HepG2 (cell line): ENCODE results near the gene RMDN2. TPM values are rescaled to one million over a fixed set of nuclear protein-coding genes. Genes with fewer than 3 reads are reported as not detected.
"Not testable (repeated sequence)": the region's sequence is repeated elsewhere in the genome, so short reads cannot be mapped to it uniquely, and the experiment has no call there.

Experiments
- MED8 ChIP-seq: sonication (generic); formaldehyde crosslinking; IDR thresholded peaks from 2 replicates; pipeline ENCODE4 v1.8.1; 2023; ENCODE audit warnings: mild to moderate bottlenecking, missing genetic modification reagents; ENCODE audit not compliant: insufficient replicate concordance
- NONO ChIP-seq, 2 experiments: fragments of 450-650 bp in 1 of 2; sonication (generic) in 1 of 2; formaldehyde crosslinking in 1 of 2; IDR thresholded peaks in 1 of 2; conservative IDR thresholded peaks in 1 of 2; 2 replicates each; pipeline versions ENCODE4 v1.6.1 to v1.8.0; 2017 to 2022; ENCODE audit warnings: mild to moderate bottlenecking in 1 of 2, missing genetic modification reagents in 1 of 2, moderate library complexity in 1 of 2
- ZMYM4 ChIP-seq: sonication (generic); formaldehyde crosslinking; IDR thresholded peaks from 2 replicates; pipeline ENCODE4 v1.8.1; 2023; ENCODE audit warnings: mild to moderate bottlenecking, missing genetic modification reagents
- ZNF317 ChIP-seq: sonication (generic); formaldehyde crosslinking; IDR thresholded peaks from 2 replicates; pipeline ENCODE4 v1.5.0; 2020; ENCODE audit warnings: mild to moderate bottlenecking, missing genetic modification reagents
- ZNF552 ChIP-seq: sonication (generic); formaldehyde crosslinking; IDR thresholded peaks from 2 replicates; pipeline ENCODE4 v1.9.0; 2022; ENCODE audit warnings: missing genetic modification reagents, mild to moderate bottlenecking, borderline replicate concordance
- polyA plus RNA-seq, 8 experiments: library from polyadenylated mRNA; depleted of rRNA in 3 of 8; stranded (reverse) in 7 of 8; unstranded in 1 of 8; fragments of >200 nt; fragmentation: Illumina TruSeq in 4 of 8; extraction: Trizol in 4 of 8; gene quantifications; 2 replicates each; pipeline versions ENCODE4 v1.2.1 to v1.2.3, GENCODE V29; 2011 to 2016; ENCODE audit warnings: low read depth in 4 of 8, missing spikeins in 1 of 8, mixed read lengths in 1 of 8; ENCODE audit not compliant: insufficient read depth in 1 of 8
- total RNA-seq, 5 experiments: library from RNA; depleted of rRNA; stranded (reverse); fragments of >200 nt; fragmentation: Illumina TruSeq; extraction: Trizol; gene quantifications; 2 replicates each; pipeline ENCODE4 v1.2.3, GENCODE V29; 2016; ENCODE audit warnings: low read depth in 1 of 5
- TF ChIP-seq, protein P1 (sequence below): sonication (generic); formaldehyde crosslinking; IDR thresholded peaks from 2 replicates; pipeline ENCODE4 v1.5.0; 2020; ENCODE audit warnings: missing genetic modification reagents
- TF ChIP-seq, protein P2 (sequence below): IDR thresholded peaks from 2 replicates; pipeline ENCODE4 v1.6.1; 2012; ENCODE audit warnings: inconsistent platforms
- TF ChIP-seq, protein P3 (sequence below): IDR thresholded peaks from 2 replicates; pipeline ENCODE4 v1.6.1; 2016; ENCODE audit warnings: mild to moderate bottlenecking
- TF ChIP-seq, protein P4 (sequence below): sonication (generic); formaldehyde crosslinking; IDR thresholded peaks from 2 replicates; pipeline ENCODE4 v1.4.0; 2020; ENCODE audit warnings: missing genetic modification reagents, mild to moderate bottlenecking, borderline replicate concordance
- TF ChIP-seq, protein P5 (sequence below): sonication (generic); formaldehyde crosslinking; IDR thresholded peaks from 2 replicates; pipeline ENCODE4 v1.4.0; 2020; ENCODE audit warnings: missing genetic modification reagents
- TF ChIP-seq, protein P6 (sequence below): sonication (generic); formaldehyde crosslinking; conservative IDR thresholded peaks from 2 replicates; pipeline ENCODE4 v1.4.0; 2020; ENCODE audit warnings: mild to moderate bottlenecking, missing genetic modification reagents, moderate library complexity
- TF ChIP-seq, protein P7 (sequence below): sonication (generic); formaldehyde crosslinking; IDR thresholded peaks from 2 replicates; pipeline ENCODE4 v1.4.0; 2020; ENCODE audit warnings: missing genetic modification reagents
- TF ChIP-seq, protein P8 (sequence below): sonication (generic); formaldehyde crosslinking; IDR thresholded peaks from 2 replicates; pipeline ENCODE4 v1.4.0; 2020; ENCODE audit warnings: missing genetic modification reagents; ENCODE audit errors: not compliant biosample characterization

RMDN2 gene
- total and polyA plus RNA-seq, 2 of the 13 experiments (the other 11 are each of a cell fraction or from before 2014, with no cell fraction given), result 2.3 to 8.9 TPM

DNA sequence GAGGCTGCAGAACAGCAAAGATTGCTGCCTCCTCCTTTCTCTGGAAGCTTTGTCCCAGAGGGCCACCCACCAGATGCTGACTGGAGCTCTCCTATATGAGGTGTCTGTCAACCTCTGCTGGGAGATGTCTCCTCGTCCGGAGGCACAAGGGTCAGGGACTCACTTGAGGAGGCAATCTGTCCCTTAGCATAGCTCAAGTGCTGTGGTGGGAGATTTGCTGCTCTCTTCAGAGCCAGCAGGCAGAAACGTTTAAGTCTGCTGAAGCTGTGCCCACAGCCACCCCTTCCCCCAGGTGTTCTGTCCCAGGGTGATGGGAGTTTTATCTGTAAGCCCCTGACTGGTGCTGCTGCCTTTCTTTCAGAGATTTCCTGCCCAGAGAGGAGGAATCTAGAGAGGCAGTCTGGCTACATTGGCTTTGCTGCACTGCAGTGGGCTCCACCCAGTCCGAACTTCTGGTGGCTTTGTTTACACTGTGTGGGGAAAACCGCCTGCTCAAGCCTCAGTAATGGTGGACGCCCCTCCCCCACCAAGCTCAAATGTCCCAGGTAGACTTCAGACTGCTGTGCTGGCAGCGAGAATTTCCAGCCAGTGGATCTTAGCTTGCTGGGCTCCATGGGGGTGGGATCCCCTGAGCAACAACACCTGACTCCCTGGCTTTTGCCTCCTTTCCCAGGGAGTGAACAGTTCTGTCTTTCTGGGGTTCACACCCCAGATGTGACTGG lies 37.1 kb downstream of the RMDN2 start (continued):
- TF ChIP-seq, protein P1, sequence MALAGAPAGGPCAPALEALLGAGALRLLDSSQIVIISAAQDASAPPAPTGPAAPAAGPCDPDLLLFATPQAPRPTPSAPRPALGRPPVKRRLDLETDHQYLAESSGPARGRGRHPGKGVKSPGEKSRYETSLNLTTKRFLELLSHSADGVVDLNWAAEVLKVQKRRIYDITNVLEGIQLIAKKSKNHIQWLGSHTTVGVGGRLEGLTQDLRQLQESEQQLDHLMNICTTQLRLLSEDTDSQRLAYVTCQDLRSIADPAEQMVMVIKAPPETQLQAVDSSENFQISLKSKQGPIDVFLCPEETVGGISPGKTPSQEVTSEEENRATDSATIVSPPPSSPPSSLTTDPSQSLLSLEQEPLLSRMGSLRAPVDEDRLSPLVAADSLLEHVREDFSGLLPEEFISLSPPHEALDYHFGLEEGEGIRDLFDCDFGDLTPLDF (CRISPR knock-in tag), result peak; percentile 47; the same call in 1 of the 2 replicates
- TF ChIP-seq MED8 (CRISPR knock-in tag) (peak; percentile 71), ZNF317 (CRISPR knock-in tag) (peak; percentile 70; the same call in 1 of the 2 replicates), ZNF552 (CRISPR knock-in tag) (0 out of 2 replicates have a peak, but pooled peaks have one; percentile 72), NONO (CRISPR knock-in tag; conservative IDR thresholded peaks at IDR 0.05) (peak; percentile 72; the same call in 1 of the 2 replicates), ZMYM4 (CRISPR knock-in tag) (peak; percentile 83)
- TF ChIP-seq, protein P2, sequence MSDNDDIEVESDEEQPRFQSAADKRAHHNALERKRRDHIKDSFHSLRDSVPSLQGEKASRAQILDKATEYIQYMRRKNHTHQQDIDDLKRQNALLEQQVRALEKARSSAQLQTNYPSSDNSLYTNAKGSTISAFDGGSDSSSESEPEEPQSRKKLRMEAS, result 0 out of 2 replicates have a peak, but pooled peaks have one; percentile 28
- TF ChIP-seq, protein P3, sequence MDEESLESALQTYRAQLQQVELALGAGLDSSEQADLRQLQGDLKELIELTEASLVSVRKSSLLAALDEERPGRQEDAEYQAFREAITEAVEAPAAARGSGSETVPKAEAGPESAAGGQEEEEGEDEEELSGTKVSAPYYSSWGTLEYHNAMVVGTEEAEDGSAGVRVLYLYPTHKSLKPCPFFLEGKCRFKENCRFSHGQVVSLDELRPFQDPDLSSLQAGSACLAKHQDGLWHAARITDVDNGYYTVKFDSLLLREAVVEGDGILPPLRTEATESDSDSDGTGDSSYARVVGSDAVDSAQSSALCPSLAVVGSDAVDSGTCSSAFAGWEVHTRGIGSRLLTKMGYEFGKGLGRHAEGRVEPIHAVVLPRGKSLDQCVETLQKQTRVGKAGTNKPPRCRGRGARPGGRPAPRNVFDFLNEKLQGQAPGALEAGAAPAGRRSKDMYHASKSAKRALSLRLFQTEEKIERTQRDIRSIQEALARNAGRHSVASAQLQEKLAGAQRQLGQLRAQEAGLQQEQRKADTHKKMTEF, result peak; percentile 54
- TF ChIP-seq, protein P4, sequence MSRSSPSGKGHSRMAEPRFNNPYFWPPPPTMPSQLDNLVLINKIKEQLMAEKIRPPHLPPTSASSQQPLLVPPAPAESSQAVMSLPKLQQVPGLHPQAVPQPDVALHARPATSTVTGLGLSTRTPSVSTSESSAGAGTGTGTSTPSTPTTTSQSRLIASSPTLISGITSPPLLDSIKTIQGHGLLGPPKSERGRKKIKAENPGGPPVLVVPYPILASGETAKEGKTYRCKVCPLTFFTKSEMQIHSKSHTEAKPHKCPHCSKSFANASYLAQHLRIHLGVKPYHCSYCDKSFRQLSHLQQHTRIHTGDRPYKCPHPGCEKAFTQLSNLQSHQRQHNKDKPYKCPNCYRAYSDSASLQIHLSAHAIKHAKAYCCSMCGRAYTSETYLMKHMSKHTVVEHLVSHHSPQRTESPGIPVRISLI, result 0 out of 2 replicates have a peak, but pooled peaks have one; percentile 64
- TF ChIP-seq, protein P5, sequence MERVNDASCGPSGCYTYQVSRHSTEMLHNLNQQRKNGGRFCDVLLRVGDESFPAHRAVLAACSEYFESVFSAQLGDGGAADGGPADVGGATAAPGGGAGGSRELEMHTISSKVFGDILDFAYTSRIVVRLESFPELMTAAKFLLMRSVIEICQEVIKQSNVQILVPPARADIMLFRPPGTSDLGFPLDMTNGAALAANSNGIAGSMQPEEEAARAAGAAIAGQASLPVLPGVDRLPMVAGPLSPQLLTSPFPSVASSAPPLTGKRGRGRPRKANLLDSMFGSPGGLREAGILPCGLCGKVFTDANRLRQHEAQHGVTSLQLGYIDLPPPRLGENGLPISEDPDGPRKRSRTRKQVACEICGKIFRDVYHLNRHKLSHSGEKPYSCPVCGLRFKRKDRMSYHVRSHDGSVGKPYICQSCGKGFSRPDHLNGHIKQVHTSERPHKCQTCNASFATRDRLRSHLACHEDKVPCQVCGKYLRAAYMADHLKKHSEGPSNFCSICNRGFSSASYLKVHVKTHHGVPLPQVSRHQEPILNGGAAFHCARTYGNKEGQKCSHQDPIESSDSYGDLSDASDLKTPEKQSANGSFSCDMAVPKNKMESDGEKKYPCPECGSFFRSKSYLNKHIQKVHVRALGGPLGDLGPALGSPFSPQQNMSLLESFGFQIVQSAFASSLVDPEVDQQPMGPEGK (CRISPR knock-in tag), result peak; percentile 56; the same call in 1 of the 2 replicates
- TF ChIP-seq, protein P6, sequence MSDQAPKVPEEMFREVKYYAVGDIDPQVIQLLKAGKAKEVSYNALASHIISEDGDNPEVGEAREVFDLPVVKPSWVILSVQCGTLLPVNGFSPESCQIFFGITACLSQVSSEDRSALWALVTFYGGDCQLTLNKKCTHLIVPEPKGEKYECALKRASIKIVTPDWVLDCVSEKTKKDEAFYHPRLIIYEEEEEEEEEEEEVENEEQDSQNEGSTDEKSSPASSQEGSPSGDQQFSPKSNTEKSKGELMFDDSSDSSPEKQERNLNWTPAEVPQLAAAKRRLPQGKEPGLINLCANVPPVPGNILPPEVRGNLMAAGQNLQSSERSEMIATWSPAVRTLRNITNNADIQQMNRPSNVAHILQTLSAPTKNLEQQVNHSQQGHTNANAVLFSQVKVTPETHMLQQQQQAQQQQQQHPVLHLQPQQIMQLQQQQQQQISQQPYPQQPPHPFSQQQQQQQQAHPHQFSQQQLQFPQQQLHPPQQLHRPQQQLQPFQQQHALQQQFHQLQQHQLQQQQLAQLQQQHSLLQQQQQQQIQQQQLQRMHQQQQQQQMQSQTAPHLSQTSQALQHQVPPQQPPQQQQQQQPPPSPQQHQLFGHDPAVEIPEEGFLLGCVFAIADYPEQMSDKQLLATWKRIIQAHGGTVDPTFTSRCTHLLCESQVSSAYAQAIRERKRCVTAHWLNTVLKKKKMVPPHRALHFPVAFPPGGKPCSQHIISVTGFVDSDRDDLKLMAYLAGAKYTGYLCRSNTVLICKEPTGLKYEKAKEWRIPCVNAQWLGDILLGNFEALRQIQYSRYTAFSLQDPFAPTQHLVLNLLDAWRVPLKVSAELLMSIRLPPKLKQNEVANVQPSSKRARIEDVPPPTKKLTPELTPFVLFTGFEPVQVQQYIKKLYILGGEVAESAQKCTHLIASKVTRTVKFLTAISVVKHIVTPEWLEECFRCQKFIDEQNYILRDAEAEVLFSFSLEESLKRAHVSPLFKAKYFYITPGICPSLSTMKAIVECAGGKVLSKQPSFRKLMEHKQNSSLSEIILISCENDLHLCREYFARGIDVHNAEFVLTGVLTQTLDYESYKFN (CRISPR knock-in tag), result peak; percentile 76
- TF ChIP-seq, protein P7, sequence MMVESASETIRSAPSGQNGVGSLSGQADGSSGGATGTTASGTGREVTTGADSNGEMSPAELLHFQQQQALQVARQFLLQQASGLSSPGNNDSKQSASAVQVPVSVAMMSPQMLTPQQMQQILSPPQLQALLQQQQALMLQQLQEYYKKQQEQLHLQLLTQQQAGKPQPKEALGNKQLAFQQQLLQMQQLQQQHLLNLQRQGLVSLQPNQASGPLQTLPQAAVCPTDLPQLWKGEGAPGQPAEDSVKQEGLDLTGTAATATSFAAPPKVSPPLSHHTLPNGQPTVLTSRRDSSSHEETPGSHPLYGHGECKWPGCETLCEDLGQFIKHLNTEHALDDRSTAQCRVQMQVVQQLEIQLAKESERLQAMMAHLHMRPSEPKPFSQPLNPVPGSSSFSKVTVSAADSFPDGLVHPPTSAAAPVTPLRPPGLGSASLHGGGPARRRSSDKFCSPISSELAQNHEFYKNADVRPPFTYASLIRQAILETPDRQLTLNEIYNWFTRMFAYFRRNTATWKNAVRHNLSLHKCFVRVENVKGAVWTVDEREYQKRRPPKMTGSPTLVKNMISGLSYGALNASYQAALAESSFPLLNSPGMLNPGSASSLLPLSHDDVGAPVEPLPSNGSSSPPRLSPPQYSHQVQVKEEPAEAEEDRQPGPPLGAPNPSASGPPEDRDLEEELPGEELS (CRISPR knock-in tag), result peak; percentile 77
- TF ChIP-seq NONO (IDR thresholded peaks at IDR 0.05), result not testable (repeated sequence)
- TF ChIP-seq, protein P8, sequence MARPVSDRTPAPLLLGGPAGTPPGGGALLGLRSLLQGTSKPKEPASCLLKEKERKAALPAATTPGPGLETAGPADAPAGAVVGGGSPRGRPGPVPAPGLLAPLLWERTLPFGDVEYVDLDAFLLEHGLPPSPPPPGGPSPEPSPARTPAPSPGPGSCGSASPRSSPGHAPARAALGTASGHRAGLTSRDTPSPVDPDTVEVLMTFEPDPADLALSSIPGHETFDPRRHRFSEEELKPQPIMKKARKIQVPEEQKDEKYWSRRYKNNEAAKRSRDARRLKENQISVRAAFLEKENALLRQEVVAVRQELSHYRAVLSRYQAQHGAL (CRISPR knock-in tag), result peak; percentile 71
